ENCODE measurements around the gene FMOD.
A peak's percentile ranks its signal among the peaks of the same experiment; 100 is the strongest.

FMOD gene

DNA sequence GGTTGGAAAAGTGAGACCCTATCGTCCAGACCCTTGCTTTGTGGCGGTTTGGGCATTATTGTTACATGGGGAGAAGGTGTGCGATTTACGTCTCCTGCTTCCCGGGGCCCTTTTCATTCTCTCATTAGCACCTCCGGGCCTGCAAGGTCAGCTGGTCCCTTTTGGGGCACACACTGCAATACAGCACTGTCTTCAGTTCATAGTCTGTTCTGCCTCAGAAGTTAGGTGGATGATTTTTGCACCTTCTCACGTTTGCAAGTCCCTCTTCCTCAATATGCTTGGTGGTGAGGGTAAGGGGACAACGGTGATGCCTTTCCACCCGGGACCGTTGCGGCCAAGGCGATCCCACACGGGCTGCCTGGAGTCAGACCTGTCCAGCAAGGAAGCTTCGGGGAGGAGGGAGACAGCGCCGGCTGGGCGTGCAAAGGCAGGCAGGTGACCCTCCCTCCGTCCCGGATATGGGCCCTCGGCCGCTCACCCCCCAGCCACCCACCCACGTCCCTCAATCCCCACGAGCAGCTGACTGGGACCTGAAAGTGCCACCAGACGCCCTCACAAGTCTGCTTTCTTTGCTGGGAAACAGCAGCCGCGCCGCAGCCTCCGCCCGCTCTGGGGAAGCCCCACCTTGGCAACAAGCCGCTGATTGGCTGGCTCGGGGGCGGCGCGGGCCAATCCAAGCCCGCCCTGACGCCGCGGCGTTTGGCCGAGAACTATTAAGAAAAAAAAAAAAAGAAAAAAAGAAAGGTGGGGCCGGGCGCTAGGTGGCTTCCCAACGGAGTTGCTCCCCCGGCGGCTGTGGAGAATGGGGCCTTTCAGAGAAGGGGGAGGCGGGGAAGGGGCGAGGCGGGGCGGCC lies 23.9 kb downstream of the FMOD start:
- peak; percentile 94 for DNase-seq (ENCODE audit: low spot score)
- H3K27ac ChIP-seq = peak overlapping the region; percentile 87 to 92
- TF ChIP-seq, protein P1, sequence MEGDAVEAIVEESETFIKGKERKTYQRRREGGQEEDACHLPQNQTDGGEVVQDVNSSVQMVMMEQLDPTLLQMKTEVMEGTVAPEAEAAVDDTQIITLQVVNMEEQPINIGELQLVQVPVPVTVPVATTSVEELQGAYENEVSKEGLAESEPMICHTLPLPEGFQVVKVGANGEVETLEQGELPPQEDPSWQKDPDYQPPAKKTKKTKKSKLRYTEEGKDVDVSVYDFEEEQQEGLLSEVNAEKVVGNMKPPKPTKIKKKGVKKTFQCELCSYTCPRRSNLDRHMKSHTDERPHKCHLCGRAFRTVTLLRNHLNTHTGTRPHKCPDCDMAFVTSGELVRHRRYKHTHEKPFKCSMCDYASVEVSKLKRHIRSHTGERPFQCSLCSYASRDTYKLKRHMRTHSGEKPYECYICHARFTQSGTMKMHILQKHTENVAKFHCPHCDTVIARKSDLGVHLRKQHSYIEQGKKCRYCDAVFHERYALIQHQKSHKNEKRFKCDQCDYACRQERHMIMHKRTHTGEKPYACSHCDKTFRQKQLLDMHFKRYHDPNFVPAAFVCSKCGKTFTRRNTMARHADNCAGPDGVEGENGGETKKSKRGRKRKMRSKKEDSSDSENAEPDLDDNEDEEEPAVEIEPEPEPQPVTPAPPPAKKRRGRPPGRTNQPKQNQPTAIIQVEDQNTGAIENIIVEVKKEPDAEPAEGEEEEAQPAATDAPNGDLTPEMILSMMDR (IDR thresholded peaks at IDR 0.05) = no peak
- H3K4me3 ChIP-seq = peak overlapping the region; percentile 74

DNA sequence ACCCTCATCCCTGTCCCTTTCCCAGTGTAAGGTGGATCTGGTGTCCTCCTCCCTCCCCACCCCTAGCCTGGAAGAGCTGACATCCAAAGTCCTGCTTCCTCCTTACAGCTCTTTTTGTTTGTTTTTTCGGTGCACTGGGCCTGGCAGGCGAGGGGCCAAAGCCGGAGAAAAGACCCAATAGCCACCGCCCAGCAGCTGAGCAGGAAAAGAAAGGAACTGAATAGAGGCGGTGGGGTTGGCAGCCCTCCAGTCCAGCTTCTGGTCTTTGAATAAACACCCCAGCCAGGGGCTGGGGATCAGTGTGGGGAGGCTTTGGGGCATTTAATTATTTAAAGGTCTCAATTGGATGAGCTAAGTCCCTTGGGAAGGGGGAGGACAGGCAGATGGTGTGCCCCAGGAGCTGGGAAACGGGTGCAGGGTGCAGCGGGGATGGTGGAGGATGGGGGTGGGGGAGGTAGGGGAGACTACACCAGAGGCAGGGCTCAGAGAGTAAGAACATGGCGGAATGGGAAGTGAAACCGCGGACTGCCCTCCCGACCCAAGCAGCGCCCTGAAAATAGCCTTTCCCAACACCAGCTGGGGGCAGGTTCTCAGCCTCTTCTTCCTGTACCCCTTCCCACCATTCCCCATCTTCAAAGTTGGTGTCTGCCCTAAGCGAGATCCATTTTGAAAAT lies 25.4 kb downstream of the FMOD start:
- DNase-seq (ENCODE audit: low spot score) = no peak
- Histone ChIP-seq H3K27ac (peak overlapping the region; percentile 42 to 92), H3K4me3 (no peak overlapping the region)
- TF ChIP-seq, protein P1 (IDR thresholded peaks at IDR 0.05) = no peak

GRCh38 chr1:203325026-203325417 lies 25.9 kb downstream of the FMOD start:
- no peak overlapping the region for H3K4me3 ChIP-seq
- TF ChIP-seq, protein P1 (IDR thresholded peaks at IDR 0.05) = no peak
- DNase-seq (ENCODE audit: low spot score) = no peak
- peak overlapping the region; percentile 42 to 92 for H3K27ac ChIP-seq

DNA sequence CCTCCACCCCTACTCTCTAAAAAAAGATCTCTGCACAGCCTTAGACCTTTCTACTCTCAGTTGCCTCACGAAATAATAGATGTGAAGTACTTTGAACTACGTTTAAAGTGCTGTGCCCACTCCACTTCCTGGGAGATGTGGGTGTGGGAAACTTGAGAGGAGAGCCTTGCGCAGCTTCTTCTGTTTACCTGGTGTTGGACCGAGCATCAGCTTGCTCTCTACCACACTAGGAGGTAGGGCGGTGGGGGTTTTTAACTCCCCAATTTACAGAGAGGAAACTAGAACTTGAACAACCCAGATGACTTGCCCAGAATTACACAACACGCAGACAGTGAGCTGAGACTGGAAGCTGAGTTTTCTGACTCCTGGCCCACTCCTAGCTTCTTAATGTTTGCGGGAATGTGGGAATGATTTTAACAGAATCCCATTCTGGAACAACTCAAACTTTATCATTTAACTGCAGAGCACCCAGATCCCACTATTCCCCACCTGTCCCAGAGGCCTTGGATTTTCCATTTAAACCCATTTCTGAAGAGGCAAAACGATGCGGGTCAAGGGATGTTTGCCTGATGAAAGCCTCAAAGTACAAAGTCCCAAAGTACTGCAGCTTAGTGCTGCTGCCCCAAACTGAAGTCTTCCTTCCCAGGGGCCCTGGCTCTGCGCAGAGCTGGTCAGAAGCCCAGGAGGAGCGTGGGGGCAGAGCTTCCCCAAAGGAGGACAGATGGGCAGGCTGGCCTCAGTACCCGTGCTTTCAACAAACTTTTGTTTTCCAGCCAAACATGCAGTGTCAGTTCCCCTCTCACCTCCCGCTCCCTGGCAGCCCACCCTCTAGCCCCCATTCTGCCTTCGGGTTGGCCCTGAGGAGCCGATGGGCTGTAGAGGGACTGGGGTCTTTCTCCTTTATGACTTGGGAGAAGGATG lies 26.6 kb downstream of the FMOD start:
- Histone ChIP-seq H3K4me3 (peak overlapping the region; percentile 10), H3K27ac (peak overlapping the region; percentile 42 to 92)
- TF ChIP-seq, protein P1 (IDR thresholded peaks at IDR 0.05) = no peak
- DNase-seq (ENCODE audit: low spot score) = no peak

- peak overlapping the region; percentile 54 to 92 for H3K27ac ChIP-seq
- TF ChIP-seq, protein P1 (IDR thresholded peaks at IDR 0.05) = no peak
- no peak for DNase-seq (ENCODE audit: low spot score)
- H3K4me3 ChIP-seq = peak overlapping the region; percentile 8
These were observed 27.3 kb downstream of the FMOD start for GRCh38 chr1:203323587-203323986.

DNA sequence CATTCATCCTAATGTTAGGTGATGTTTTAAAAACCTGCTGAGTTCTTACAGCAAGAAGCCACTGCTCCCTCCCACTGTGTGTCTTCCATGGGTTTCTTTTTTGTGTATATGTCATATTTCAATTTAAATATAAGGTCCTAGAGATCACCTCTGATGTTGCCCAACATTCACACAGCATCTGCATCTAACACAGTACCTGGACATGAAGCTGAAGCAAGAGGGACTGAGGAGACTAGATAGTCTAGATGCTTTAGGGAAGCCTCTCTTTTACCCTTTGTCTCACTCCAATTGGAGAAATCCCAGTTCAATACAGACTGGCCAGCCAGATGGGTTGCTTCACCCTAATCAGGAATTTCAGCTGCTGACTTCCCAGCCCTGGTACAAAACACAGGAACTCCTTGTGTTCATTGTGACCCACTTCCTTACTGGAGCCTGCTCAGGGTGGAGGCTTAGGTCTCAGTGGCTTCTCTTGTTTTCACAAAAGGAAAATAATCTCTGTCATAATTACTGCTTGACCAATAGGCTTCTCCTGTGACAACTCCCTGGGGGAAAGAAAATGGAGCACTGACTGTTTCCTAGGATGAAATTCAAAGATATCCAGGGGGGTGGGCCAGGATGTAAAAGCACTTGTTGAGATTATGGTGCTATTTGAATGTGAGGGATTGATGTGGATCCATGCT lies 28.3 kb downstream of the FMOD start:
- Histone ChIP-seq H3K27ac (peak overlapping the region; percentile 54 to 92), H3K4me3 (peak overlapping the region; percentile 8)
- TF ChIP-seq, protein P1 (IDR thresholded peaks at IDR 0.05) = no peak
- DNase-seq (ENCODE audit: low spot score) = no peak

Measured in coronary artery (tissue), 2 donors.